GM12873 (cell line): ENCODE measurements around the gene SDF2.

Source experiments
- TF ChIP-seq, protein P1 (sequence below): IDR thresholded peaks from 2 replicates; pipeline ENCODE4 v1.5.1; 2012; ENCODE audit warnings: low read depth, mild to moderate bottlenecking, moderate library complexity, low read length, control low read depth; ENCODE audit not compliant: insufficient read depth; ENCODE audit errors: missing control alignments

The SDF2 gene

GRCh38 chr17:28704219-28704858 is 42.6 kb upstream of the SDF2 start:
- TF ChIP-seq, protein P1, sequence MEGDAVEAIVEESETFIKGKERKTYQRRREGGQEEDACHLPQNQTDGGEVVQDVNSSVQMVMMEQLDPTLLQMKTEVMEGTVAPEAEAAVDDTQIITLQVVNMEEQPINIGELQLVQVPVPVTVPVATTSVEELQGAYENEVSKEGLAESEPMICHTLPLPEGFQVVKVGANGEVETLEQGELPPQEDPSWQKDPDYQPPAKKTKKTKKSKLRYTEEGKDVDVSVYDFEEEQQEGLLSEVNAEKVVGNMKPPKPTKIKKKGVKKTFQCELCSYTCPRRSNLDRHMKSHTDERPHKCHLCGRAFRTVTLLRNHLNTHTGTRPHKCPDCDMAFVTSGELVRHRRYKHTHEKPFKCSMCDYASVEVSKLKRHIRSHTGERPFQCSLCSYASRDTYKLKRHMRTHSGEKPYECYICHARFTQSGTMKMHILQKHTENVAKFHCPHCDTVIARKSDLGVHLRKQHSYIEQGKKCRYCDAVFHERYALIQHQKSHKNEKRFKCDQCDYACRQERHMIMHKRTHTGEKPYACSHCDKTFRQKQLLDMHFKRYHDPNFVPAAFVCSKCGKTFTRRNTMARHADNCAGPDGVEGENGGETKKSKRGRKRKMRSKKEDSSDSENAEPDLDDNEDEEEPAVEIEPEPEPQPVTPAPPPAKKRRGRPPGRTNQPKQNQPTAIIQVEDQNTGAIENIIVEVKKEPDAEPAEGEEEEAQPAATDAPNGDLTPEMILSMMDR, result no peak

DNA sequence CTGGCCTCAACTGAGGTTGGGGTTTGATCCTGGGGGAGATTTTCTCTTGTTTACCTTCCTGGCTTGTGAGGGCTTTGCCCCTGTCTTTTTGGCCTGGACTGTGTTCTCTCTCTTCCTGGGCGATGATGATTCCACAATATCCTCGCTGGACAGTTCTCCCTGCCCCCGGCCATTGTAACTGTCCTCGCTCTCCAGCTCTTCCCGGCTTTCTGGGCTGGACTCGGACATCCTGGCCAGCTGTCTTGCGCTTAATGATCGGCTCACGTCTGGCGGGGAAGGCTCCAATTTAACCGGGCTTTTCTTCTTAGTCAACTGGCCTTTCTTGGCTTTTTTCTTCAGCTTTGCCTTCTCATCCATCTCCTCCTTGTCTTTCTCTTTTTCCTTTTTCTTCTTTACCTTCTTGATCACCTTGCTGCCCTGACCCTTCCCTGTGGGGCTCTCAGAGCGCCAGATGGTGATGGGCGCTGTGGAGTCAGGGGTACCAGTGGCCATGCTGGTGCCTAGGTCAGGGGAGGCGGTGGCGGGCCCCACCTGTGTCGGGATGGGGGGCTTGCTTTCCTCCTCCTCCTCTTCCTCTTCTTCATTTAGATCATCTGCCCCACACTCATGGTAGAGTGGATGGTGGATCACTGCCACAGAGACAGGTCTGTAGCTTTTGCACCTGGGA is 42.0 kb upstream of the SDF2 start:
- TF ChIP-seq, protein P1, result no peak

DNA sequence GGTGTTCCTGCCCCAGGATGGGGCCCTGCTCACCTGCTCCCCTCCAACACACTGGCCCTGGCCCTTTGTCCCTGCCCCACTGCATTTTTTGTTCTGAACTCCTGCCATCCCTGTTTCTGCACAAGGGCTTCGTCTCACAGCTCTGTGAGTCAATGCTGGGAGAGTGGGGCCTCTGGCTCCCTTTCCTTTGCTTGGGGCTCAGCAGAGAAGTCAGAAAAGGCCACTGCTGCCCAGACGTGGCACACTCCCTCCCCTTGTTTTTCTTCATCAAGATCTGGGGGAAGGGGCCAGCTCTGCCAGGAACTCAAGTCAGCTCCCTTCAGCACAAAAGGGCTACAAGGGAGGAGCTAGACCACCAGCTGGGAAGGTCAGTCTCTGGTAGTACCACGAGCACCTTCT is 41.0 kb upstream of the SDF2 start:
- TF ChIP-seq, protein P1, result no peak

- TF ChIP-seq, protein P1, result no peak
These were observed 40.5 kb upstream of the SDF2 start for GRCh38 chr17:28702026-28702751.

DNA sequence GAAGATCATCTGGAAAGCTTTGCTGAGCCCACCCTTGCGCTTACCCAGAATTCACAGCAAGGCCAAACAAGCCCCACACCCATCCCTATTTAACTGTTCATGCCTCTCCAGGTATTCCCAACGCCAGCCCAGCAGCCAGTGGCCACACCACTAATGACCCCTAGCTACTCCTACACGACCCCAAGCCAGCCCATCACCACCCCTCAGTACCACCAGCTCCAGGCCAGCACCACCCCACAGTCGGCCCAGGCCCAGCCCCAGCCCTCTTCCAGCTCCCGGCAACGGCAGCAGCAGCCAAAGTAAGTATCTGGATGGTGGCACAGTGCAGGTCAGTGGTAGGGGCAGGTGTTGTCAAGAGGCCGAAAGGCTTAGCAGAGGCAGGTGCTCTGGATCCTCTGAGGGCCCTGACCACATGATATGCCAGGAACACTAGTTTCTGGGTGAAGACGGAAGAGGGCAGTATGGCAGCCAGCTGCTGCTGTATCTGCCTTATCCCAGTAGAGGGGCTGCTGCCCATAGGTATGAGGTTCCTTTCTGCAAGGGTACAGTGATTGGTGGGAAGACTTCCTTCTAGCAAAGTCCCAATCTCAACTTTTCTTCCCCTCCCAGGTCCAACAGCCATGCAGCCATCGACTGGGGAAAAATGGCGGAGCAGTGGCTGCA is 39.3 kb upstream of the SDF2 start:
- TF ChIP-seq, protein P1, result no peak

- TF ChIP-seq, protein P1, result no peak
These were observed 38.6 kb upstream of the SDF2 start for GRCh38 chr17:28700278-28700677.
